ENCODE measurements around the gene EXOSC2. TPM values are rescaled to one million over a fixed set of nuclear protein-coding genes. Genes with fewer than 3 reads are reported as not detected.
A peak's percentile ranks its signal among the peaks of the same experiment; 100 is the strongest.

EXOSC2 gene
- total RNA-seq, 1 donor, result 32.8 TPM

DNA sequence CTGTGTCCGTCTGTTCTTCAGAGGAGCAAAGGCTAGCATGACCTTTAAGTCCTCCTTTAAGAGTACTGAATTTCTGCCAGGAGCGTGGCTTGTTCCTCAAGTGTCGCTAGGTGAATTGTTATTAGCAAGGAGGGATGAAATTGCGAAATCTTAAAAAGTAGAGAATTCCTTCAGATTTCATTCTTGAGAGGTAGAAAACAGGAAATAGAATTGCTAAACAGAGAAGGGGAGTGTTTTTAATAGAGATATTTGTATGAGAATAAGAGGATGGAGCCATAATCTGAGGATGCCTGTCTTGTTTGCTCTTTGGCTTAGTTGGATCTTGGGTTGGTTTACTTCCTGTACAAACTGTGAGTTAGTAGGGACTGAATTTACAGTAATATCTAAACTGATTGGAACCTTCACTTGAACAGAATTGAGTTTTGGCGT, 39.2 kb downstream of the EXOSC2 start:
- DNase-seq (ENCODE audit: low read depth), result peak; percentile 38
- TF ChIP-seq, protein P1, sequence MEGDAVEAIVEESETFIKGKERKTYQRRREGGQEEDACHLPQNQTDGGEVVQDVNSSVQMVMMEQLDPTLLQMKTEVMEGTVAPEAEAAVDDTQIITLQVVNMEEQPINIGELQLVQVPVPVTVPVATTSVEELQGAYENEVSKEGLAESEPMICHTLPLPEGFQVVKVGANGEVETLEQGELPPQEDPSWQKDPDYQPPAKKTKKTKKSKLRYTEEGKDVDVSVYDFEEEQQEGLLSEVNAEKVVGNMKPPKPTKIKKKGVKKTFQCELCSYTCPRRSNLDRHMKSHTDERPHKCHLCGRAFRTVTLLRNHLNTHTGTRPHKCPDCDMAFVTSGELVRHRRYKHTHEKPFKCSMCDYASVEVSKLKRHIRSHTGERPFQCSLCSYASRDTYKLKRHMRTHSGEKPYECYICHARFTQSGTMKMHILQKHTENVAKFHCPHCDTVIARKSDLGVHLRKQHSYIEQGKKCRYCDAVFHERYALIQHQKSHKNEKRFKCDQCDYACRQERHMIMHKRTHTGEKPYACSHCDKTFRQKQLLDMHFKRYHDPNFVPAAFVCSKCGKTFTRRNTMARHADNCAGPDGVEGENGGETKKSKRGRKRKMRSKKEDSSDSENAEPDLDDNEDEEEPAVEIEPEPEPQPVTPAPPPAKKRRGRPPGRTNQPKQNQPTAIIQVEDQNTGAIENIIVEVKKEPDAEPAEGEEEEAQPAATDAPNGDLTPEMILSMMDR (IDR thresholded peaks at IDR 0.05; ENCODE audit: insufficient read depth, low read depth, low read length), result no peak
- no peak overlapping the region for H3K4me3 ChIP-seq (ENCODE audit: low read depth, low read length)

DNA sequence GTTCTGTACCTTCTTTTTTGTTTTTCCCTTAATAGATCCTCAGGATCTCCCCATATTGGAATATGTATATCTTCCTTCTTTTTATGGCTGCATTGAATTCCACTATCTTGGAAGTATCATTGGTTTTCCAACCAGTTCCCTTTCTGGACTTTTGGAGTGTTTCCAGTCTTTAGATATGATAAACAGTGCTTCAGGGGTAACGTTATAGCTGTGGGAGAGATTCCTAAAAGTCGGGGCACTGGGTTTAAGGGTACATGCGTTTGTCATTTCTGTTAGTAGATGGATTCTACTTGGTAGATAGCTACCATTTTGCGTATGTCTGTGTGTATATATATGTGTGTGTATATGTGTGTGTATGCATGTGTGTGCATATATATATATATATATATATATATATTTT, 42.0 kb downstream of the EXOSC2 start:
- TF ChIP-seq, protein P1 (IDR thresholded peaks at IDR 0.05; ENCODE audit: insufficient read depth, low read depth, low read length), result no peak
- no peak for DNase-seq (ENCODE audit: low read depth)
- H3K4me3 ChIP-seq (ENCODE audit: low read depth, low read length), result no peak overlapping the region

DNA sequence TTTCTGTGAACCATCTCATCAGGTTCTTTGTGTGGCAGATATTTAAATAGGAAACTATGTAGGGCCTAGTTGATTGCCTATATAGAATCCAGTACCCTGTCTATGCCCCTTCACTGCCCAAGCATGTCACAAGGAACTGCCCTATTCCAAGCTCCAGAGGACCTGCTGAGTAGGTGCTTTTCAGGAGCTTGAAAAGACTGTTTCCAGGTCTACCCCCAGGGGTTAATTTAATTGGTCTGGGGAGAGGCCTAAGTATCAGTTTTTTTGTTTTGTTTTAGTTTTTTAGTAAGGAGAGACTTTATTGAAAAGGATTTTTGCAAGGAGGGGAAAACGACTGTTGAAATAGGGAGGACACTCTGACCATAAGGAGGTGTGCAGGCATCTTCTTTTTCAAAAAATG, 43.3 kb downstream of the EXOSC2 start:
- no peak overlapping the region for H3K4me3 ChIP-seq (ENCODE audit: low read depth, low read length)
- DNase-seq (ENCODE audit: low read depth), result no peak
- TF ChIP-seq, protein P1 (IDR thresholded peaks at IDR 0.05; ENCODE audit: insufficient read depth, low read depth, low read length), result no peak

DNA sequence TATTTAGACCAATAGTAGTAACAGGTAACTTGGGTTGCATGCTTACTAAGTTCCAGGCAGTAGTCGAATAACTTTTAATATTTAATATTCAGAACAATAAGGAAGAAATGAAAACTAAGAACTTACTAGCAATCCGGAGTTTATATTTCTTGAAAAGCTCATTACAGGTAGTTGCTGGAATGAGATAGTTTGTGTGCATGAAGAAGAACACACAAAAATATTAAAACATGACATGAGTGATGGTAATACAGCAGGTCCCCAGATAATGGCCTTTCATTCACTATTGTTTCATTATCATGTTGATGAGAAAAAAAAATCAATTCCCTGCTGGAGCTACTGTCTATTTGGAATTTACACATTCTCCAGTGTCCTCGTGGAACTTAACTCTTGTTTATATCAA, 44.7 kb downstream of the EXOSC2 start:
- TF ChIP-seq, protein P1 (IDR thresholded peaks at IDR 0.05; ENCODE audit: insufficient read depth, low read depth, low read length), result no peak
- H3K4me3 ChIP-seq (ENCODE audit: low read depth, low read length), result no peak overlapping the region
- no peak for DNase-seq (ENCODE audit: low read depth)

DNA sequence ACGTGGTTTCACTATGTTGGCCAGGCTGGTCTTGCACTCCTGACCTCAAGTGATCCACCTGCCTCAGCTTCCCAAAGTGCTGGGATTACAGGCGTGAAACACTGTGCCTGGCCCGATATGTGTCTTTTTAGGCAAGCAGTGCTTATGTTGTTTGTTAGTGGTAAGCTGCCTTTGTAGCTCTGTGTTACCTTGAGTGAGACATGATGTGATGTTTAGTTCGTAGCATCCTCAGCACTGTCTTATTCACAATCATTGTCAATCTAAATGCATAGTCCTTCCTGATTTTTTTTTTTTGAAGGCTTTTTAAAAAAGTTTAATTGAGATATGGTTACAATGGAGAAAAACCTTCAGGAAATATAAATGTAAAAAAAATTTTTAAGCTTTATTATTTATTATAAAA, 45.5 kb downstream of the EXOSC2 start:
- no peak for DNase-seq (ENCODE audit: low read depth)
- no peak overlapping the region for H3K4me3 ChIP-seq (ENCODE audit: low read depth, low read length)
- TF ChIP-seq, protein P1 (IDR thresholded peaks at IDR 0.05; ENCODE audit: insufficient read depth, low read depth, low read length), result no peak

DNA sequence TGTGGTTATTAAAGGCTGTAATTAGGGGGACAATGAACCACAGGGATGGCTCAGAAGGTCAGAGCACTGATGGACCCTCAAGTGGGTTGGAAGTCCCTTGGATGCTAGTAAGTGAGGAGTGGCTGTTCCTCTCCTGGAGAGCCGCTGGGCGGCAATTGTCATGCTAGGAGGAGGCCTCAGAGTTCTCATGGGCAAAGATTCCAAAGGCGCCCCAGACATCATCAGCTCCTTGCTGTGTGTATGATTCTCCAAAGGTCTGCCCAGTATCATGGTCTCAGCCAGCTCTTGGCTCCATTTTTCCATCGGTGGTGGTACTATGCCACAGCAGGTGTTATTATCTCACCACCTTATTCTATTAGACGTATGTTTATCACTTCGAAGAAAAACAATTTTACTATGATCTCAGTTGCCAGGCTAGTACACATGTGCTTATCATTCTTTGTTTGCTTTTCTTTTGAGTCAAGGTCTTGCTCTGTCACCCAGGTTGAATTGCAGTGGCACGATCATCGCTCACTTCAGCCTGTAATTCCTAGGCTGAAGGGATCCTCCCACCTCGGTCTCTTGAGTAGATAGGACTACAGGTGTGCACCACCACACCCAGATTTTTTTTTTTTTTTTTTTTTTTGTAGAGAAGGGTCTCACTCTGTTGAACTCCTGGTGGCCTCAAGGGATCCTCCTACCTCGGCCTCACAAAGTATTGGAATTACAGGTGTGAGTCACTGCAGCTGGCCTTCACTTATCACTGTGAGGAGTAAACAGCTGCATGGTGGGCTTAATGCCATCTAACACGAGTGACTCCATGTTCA, 46.8 kb downstream of the EXOSC2 start:
- H3K4me3 ChIP-seq (ENCODE audit: low read depth, low read length), result no peak overlapping the region
- DNase-seq (ENCODE audit: low read depth), result no peak
- TF ChIP-seq, protein P1 (IDR thresholded peaks at IDR 0.05; ENCODE audit: insufficient read depth, low read depth, low read length), result no peak

DNA sequence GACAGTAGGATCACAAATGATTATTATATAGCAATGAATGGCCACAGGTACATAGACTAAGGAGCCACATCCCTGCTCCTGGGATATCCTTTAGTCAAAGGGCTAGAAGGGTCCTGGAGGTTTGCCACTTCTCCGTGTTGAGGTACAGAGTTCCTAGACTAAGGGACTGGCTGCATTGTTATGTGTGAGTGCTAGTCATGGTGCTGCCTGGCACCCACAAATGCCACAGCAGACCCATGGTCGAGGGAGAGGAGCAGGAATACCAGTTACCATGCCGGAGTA, 47.4 kb downstream of the EXOSC2 start:
- no peak for DNase-seq (ENCODE audit: low read depth)
- TF ChIP-seq, protein P1 (IDR thresholded peaks at IDR 0.05; ENCODE audit: insufficient read depth, low read depth, low read length), result no peak
- no peak overlapping the region for H3K4me3 ChIP-seq (ENCODE audit: low read depth, low read length)
